Activated naive CD4-positive, alpha-beta T cell treated with Interleukin-2 at 50 U/mL for 16 hours (primary cell): ENCODE measurements around the gene LRSAM1.

Experiments used
- DNase-seq: peaks from one replicate; pipeline ENCODE4 v3.0.0-alpha.2; 2020

Gene LRSAM1

DNA sequence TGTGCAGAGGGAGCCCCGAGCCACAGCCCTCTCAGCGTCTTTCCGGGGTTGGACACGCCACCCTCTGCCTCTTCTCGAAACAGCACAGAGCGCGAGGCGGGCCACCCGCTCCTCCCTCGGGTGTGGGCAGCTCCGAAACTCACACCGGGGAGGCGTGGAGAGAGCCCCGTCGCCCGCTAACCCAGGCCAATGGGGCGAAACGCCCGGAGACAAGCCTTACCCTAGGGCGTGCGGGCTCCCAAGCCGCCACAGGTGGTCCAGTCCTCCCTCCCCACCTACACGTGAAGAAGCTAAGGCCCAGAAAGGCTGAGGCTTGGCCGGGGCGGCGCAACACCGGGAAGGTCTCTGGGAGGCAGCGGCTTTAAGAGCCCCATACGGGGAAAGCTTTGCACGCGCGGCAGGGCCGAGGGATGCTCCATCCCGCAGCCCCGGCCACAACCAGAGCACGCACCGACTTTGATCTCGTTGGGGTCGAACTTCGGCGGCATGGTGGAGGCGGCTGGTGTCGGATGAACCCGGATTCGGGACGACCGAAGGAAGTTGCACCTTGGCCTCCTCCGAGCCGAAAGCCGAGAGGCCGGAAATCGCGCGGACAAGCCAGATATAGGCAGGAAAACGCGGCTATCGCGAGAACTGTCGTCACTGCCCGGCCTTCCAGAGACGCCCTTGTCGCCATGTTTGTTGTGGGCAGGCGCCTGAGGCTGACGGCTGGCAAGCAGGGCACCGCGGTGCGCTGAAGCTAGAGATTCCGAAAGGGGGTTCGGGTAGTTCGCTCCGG lies at the start of gene LRSAM1, which contains the start of gene RPL12:
Gene LRSAM1 (plus strand): TSS at position 681 of the 778 bp plus-strand sequence. CDS start 3,018 bp downstream, outside the sequence.
Gene RPL12 (minus strand): TSS at position 577 of the 778 bp plus-strand sequence. CDS start 89 bp downstream, at position 488.
- peak; percentile 98 for DNase-seq

DNA sequence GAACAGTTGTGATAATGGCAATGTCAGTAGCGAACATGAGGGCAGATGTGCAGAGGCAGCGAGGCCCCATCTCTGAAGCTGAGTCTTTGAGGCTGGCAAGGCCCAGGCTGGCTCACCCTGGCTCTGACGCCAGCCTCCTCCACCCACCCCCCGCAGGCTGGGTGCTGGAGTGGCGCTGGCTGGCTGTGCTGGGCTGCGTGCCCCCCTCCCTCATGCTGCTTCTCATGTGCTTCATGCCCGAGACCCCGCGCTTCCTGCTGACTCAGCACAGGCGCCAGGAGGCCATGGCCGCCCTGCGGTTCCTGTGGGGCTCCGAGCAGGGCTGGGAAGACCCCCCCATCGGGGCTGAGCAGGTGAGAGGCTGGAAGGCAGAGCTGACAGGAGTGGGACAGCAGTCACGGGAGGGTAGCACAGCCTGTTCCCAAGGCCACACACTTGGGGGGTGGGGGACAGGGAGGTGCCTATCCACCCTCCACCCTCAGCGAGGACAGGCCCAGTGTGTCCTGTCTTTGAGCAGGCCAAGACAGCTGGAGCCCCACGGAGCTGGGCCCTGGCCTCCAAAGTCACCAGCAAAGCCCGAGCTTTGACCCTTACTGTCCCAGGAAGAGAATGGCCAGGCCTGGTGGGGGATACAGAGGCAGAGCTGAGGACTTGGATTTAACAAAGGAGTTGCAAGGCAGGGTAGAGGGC lies 48.8 kb upstream of the LRSAM1 start:
- DNase-seq: no peak

DNA sequence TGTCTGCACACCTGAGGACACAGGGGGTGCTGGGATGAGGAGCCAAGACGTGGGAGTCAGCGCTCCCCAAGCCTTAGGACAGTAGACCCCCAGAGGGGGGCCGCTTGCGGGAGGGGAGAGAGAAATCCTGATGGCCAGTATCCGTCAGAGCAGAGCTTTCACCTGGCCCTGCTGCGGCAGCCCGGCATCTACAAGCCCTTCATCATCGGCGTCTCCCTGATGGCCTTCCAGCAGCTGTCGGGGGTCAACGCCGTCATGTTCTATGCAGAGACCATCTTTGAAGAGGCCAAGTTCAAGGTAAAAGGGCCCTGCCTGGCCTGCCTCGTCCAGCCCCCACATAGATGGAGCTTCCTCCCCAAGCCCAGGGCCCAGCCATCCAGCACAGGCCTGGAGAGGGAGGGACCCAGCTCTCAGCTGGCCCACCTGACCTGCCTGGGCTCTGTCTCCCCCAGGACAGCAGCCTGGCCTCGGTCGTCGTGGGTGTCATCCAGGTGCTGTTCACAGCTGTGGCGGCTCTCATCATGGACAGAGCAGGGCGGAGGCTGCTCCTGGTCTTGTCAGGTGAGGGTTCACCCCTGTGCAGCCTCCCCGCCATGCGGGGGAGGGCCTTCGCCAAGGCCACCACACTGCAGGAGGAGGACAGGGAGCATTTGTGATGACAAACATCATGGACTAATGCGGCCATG lies 47.7 kb upstream of the LRSAM1 start:
- no peak for DNase-seq

DNA sequence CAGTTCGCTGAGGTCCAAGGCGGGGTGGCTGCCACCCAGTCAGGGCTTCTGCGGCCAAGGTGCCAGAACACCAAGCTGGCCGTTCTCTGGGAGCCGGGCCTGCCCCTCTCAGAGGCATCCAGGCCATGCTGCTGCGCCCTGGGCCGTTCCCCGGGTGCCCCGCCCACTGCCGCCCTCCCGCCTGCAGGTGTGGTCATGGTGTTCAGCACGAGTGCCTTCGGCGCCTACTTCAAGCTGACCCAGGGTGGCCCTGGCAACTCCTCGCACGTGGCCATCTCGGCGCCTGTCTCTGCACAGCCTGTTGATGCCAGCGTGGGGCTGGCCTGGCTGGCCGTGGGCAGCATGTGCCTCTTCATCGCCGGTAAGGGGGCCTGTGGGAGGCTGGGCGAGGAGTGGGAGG lies 46.7 kb upstream of the LRSAM1 start:
- no peak for DNase-seq

DNA sequence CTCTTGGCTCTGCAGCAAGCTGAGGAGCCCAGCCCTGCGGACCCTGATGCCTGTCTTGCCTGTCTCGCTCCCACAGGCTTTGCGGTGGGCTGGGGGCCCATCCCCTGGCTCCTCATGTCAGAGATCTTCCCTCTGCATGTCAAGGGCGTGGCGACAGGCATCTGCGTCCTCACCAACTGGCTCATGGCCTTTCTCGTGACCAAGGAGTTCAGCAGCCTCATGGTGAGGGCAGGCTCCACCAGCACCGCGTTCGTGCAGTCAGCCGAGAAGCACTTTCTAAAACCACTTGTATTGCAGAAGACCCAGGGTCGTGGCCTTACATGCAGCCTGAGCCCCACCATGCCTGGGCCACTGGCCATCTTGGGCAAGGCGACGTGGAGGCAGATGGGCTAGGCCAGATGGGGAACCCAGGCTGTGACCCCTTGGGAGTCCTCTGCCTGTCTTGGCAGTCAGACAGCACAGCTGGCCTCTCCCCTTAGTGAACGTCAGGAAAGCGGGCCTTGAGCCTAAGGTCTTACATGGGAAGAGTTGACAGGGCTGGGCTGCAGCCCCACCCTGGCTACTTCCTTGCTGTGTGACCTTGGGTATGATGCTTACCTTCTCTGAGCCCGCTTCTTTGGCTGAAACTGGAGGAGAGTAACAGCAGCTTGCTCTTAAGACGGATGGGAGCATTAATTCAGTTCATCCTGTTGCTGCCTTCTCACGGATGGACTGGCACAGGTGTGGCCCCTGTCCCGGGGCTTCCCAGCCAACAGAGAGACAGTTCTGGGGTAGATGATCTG lies 45.8 kb upstream of the LRSAM1 start:
- no peak for DNase-seq

DNA sequence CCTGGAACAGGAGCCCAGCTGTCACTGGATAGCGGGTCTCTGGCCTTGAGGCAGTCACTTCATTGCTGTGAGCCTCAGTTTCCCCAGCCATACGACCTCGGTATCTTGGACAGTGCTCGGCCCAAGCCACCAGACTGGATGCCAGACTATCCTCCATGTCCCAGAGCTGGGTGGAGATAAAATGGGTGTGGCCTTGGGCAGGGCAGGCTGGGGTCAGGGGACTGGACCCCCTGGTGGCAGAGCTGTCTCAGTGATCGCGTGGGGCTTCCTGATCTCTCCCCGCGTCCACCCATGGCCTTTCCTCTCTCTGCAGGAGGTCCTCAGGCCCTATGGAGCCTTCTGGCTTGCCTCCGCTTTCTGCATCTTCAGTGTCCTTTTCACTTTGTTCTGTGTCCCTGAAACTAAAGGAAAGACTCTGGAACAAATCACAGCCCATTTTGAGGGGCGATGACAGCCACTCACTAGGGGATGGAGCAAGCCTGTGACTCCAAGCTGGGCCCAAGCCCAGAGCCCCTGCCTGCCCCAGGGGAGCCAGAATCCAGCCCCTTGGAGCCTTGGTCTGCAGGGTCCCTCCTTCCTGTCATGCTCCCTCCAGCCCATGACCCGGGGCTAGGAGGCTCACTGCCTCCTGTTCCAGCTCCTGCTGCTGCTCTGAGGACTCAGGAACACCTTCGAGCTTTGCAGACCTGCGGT lies 44.4 kb upstream of the LRSAM1 start:
- DNase-seq: no peak

DNA sequence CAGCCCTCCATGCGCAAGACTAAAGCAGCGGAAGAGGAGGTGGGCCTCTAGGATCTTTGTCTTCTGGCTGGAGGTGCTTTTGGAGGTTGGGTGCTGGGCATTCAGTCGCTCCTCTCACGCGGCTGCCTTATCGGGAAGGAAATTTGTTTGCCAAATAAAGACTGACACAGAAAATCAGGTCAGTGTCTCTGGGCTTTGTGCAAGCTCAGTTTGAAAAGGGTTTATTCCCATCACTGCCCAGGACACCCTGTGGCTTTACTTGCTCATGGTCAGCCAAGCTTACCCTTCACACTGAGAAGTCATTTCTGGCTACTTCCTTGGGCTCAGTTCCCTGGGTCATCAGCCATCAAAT lies 43.8 kb upstream of the LRSAM1 start:
- no peak for DNase-seq

DNA sequence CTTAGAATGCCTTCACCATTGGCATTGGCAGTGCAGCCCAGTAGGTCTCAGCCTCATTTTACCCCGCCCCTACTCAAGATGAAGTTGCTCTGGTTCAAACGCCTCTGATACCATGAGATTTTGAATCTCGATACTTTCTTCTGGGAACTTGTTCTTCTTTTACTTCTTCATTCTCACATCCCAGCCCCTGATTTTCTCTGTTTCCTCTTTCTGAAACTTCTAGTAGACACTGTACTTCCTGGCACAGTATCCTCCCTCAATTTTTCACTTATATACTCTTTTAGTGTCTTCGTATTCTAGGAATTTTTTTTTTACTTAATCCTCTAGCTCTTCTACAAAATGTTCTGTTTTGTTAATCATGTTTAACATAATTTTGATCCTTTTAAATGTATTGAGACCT lies 40.2 kb upstream of the LRSAM1 start:
- no peak for DNase-seq

DNA sequence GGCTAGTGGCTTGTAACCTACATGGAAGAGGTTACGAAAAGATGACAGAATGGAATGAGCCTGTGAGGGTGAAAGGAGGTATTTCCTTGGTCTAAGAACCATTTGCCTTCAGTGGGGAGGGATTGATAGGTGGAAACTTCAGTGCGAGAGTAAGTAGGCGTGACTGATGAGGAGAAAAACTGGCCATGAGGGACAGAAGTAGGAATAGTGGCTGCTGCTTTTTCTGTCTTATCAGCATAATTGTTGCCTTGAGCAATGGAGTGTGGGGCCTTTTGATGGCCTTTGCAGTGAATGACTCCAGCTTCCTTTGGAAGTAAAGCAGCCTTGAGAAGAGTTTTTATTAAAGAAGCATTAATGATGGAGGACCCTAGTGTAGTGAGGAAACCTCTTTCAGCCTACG lies 36.2 kb upstream of the LRSAM1 start:
- no peak for DNase-seq

DNA sequence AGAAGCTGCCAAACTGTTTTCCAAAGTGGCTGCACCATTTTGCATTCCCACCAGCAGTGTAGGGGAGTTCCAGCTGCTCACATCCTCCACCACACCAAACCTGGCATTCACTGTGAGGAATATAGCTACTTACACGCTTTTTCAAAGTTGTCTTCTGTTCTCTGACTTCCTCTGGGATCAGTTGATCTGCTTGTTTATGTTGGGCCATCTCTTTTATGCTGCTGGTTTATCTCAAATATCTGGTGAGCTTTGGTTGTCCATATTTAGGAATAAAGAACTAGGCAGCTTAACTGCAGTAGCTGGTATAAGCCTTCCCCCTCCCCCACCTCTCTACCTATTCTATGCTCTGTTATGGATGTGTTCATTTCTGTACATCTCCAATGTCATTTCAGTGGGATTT lies 35.7 kb upstream of the LRSAM1 start:
- DNase-seq: no peak

DNA sequence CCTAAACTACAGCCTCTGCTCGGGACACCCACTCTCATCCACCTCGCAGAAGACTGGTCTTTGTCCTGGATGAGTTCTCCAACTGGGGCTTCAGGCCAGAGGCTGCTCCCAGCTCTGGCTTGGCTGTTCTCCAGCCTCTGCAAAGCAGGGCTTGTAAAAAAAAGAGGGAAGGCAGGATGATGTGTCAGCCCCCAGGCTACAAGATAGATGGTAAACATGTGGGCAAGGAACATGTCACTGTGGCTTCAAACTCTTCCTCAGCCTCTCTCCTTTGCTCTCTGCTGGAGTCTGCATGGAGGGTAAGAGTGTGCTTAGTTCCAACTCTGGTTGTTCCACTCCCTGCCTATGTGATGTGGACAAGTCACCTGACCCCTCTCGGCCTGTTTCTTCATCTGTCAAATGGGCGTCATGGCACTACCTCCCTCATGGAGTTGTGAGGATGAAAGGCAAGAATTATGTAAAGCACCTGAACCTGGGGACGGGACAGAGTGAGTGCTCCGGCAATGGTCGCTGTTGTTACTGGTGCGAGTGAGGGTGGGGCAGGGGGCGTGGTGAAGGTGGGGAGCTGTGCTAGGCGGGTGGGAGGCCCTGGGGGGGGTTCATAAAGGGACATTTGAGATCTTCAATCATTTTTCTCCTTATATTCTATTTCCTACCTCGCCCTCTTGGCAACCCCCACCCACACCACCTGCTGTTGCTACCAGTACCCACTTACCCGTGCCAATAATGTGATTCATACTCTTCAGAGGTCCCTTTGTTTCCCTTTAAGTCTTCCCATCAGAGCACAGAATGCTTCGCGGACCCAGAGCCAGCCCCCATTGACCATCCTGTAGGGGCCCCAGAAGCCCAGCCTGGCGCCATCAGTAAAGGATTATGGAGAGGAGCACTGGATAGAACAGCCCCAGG lies 33.9 kb upstream of the LRSAM1 start:
- DNase-seq: no peak

DNA sequence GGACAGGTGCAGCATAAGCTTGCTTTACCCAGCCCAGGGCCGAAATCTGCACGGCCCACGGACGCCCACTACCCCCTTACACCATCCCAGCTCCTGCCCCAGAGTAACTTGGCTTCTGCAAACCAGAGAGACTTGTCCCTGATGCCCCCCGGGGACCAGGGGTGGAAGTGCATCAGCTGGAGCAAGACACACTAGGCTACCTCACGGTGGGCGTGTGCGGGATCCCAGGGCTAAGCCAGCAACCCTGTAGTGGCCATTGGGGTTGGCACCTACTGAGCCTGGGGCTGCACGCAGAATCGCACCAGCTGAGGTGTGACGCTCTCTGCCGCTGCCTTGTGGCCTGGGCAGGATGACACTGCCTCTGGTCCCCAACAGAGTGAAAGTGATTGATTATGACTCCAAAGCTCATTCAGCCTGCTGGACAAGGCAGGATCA lies 33.3 kb upstream of the LRSAM1 start:
- DNase-seq: peak; percentile 41

DNA sequence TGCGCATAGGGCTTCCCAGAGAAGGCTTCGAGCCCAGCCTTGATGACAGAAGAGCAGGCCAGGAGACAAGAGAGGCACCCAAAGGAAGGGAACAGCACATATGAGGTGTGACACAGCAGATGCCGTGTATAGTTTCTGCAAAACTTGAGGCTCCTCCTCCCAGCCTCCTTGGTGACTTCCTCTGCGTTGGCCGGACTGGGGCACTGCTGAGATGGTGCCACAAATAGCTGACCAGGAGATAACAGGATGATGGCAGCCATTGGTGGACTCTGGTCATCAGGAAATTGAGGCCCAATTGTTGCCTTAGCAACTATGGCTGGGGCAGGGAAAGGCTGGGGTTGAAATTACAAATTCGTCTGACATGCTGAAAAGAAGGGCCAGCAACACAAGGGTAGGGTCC lies 32.0 kb upstream of the LRSAM1 start:
- DNase-seq: no peak

DNA sequence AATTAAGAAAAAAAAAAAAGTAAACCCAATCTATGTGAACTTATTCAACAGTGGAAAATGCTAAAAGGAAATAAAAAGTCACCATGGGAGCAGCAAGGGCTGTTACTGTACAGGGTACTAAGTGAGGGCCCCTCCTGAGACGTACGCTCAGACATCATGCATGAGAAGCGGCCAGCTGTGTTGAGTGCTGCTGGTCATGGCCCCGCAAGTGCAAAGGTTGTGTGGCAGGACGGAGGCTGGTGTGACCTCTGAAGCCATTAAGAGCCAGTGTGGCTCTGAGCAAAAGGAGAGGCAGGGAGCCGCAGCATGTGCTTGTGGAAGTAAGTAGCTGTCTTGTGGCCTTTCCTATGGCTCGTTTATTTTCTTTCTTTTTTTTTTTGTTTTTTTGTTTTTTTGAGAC lies 30.3 kb upstream of the LRSAM1 start:
- no peak for DNase-seq

DNA sequence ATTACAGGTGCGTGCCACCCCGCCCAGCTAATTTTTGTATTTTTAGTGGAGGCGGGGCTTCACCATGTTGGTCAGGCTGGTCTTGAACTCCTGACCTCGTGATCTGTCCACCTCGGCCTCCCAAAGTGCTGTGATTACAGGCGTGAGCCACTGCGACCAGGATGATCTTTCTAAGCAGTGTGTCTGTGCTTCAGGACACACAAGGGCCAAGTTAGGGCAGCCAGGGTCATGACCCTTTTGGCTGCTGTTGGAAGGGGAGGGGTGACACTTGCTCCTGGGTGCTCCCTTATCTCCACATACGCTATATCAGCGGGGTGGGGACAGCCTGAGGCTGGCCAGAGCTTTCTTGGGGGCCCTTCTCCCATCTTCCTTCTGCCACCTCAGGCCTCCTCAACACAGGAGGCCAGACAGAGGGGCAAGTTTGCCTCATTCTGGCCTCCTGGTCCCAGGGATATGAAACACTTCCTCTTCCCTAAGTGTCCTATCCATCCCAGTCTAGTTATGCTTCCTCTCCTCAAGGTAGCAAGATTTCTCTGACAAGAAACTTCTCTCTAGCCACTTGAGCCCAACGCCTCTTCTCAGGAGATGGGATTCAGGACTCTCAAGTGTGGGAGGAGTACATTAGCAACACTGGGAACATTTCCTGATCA lies 29.1 kb upstream of the LRSAM1 start:
- no peak for DNase-seq

DNA sequence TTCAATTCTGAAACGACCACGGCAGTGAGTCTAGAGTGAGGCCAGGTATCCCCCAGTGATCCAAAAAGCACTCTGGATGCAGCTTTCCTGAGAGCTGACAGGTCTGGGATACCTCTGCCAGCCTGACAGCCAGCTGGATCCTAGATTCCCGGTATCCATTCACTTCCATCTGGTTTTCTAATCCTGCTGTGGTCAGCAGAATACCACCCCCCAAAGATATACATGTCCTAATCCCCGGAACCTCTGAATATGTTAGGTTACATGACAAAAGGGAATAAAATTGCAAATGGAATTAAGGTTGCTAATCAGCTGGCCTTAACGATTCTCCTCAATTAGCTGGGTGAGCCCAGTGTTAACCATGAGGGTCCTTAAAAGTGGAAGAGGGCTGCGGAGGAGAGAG lies 28.5 kb upstream of the LRSAM1 start:
- no peak for DNase-seq

DNA sequence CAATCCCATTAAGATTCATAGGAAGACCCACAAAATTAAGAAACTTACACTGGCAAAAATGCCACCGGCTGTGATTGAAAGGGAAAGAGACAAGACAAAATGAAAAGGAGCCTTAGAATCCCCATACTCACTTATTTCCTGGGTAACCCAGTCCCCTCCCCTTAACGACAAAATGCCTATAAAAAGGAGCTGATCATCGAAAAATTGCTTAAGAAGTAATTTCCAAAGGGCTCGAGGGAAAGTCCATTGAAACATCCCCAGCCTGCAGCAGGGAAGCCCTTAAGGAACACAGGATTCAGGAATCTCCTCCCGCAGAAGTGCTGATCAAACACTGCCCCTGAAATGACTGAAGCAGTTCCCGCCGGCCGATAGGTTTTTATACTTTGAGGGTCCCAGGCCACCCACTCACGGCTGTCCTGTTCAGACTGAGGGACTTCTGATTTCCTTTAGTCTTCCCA lies 27.8 kb upstream of the LRSAM1 start:
- DNase-seq: no peak

DNA sequence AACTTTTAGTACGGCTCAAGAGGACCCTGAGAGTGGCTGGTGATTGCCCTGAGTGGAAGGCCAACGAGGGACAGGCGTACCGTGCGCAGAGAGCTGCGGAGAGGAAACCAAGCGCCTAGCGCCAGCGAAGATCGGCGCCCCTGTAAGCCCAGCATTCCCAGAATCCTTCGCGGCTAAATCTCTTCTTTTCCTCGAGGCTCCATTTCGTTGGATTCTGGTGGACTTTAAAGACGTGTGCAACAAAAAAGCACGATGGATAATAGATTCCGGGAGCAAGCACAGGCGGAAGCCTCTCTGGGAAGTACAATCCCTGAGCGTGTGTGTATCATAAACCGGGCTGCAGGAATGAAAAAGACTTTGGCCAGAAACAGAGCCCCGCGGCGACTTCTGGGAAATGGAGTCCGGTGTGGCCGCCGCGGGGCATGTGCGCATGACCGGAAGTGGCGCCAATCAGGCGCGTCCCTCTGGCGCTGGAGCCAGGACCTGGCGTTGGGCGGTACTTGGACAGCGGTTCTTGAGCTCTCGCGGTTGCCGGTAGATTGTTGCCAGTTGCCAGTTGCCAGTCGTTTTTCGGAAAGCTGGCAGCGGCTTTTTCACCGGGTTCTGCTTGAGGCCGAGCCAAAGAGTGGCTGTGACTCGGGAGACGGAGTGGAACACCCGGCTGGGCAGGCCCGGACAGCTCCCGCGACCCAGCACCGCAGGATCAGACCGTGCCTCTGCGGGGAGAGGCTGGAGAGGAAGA lies 27.2 kb upstream of the LRSAM1 start, which contains the start of gene ZNF79:
Gene ZNF79 (plus strand): TSS at position 449 of the 742 bp plus-strand sequence. CDS start 406 bp downstream, outside the sequence.
- peak; percentile 93 for DNase-seq

DNA sequence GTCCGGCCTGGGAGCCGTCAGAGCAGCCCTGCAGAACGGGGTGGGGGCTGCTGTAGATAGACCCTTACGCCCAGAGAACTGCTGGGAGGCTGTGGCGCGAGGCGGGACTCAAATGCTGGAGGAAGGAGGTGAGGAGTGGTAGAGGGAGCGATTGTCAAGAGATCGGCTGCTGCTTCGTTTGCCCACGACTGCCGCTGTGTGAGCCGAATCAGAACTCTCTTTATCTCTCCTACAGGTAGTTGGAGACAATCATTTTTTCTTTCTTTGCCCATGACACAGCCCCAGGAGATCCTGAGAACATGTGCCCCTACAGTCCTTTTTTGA lies 26.7 kb upstream of the LRSAM1 start:
- DNase-seq: peak; percentile 47

DNA sequence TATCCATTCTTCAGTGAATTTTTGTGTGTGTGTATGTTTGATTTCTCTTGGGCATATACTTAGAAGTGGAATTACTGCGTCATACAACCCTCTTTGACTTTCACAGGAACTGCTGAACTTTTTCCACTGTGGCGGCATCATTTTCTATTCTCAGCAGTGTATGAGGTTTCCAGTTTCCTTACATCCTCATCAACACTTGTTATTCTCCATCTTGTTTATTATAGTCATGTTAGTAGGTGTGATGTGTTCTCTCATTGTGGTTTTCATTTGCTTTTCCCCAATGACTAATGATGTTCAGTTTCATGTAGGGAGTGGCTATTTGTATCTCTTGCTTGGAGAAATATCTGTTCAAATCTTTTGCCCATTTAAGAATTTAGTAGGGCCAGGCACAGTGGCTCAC lies 24.6 kb upstream of the LRSAM1 start:
- peak; percentile 57 for DNase-seq
